Neural cell (in vitro differentiated cells): ENCODE data around the gene GNPTAB.

Experiments
- EP300 ChIP-seq: fragments of 450-650 bp; conservative IDR thresholded peaks from 2 replicates; pipeline ENCODE4 v1.6.1; 2014; ENCODE audit warnings: antibody characterized with exemption, mild to moderate bottlenecking, moderate library complexity; ENCODE audit not compliant: poor library complexity, severe bottlenecking
- POLR2AphosphoS5 ChIP-seq: IDR thresholded peaks from 2 replicates; pipeline ENCODE4 v1.6.1; 2012
- TF ChIP-seq, protein P1 (sequence below): fragments of 450-650 bp; IDR thresholded peaks from 2 replicates; pipeline ENCODE4 v1.5.1; 2014; ENCODE audit warnings: antibody characterized with exemption, mild to moderate bottlenecking, moderate library complexity; ENCODE audit not compliant: poor library complexity, severe bottlenecking

DNA sequence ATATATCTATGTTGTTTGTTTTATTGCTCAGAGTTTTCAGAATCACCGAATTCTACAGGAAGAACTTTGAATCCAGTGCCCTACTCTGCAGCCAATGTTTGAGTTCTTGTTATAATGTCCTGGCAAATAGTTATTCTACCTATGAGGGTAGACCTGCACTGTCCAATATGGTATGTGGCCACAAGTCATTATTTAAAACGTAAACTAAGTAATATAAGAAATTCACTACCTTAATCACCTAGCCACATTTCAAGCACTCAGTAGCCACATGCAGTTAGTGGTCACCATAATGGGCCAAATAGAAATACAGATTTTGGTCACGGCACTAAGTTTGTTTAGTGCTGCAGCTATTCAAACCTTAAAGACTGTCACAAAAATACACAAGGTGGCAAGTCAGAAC lies 26.4 kb downstream of the GNPTAB start:
- TF ChIP-seq, protein P1, sequence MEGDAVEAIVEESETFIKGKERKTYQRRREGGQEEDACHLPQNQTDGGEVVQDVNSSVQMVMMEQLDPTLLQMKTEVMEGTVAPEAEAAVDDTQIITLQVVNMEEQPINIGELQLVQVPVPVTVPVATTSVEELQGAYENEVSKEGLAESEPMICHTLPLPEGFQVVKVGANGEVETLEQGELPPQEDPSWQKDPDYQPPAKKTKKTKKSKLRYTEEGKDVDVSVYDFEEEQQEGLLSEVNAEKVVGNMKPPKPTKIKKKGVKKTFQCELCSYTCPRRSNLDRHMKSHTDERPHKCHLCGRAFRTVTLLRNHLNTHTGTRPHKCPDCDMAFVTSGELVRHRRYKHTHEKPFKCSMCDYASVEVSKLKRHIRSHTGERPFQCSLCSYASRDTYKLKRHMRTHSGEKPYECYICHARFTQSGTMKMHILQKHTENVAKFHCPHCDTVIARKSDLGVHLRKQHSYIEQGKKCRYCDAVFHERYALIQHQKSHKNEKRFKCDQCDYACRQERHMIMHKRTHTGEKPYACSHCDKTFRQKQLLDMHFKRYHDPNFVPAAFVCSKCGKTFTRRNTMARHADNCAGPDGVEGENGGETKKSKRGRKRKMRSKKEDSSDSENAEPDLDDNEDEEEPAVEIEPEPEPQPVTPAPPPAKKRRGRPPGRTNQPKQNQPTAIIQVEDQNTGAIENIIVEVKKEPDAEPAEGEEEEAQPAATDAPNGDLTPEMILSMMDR = no peak
- TF ChIP-seq POLR2AphosphoS5 (no peak), EP300 (no peak)
